Measurements from ENCODE around the gene TRIM68.

TRIM68 gene

DNA sequence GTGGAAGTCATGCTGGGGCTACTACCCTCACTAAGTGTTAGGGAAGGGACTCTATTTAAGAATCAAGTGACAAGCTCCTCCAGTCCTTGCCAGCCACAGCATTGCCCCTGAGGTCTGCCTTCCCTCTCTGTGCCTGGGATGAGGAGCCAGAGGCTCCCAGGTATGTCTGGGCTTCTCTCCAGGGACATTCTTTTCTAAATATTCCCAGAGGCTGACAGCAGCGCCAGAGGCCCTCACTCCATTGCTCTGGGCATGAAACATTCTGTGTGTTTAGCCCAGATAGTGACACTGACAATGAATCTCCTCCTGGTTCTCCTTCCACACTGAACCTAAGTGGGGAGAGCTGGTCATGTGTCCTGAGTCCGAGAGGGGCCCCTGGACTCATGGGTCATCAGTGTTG is 37.9 kb upstream of the TRIM68 start:
- TF ChIP-seq EZH2phosphoT487 (conservative IDR thresholded peaks at IDR 0.05; ENCODE audit: low read length), result no peak
- TF ChIP-seq CTCF (IDR thresholded peaks at IDR 0.05; ENCODE audit: insufficient read depth, low read length, poor library complexity, severe bottlenecking), result no peak
- Histone ChIP-seq H3K27me3 (ENCODE audit: low read length) (no peaks in the 10 kb centered on the region), H3F3A (ENCODE audit: insufficient read depth) (no peaks in the 10 kb centered on the region)

GRCh38 chr11:4644233-4644632 is 36.2 kb upstream of the TRIM68 start:
- H3K9ac ChIP-seq (ENCODE audit: low read length), result no peak overlapping the region
- H2AFZ ChIP-seq (ENCODE audit: low read depth, low read length, severe bottlenecking), result no peak overlapping the region
- no peak overlapping the region for H3K27ac ChIP-seq (ENCODE audit: low read depth, low read length)
- H3K79me2 ChIP-seq (ENCODE audit: insufficient read depth, low read length), result no peaks in the 10 kb centered on the region
- no peak overlapping the region for H3K4me3 ChIP-seq (ENCODE audit: insufficient read depth, low read length, poor library complexity, severe bottlenecking)
- no peaks in the 10 kb centered on the region for H4K20me1 ChIP-seq (ENCODE audit: low read depth, low read length)
- no peaks in the 10 kb centered on the region for H3K27me3 ChIP-seq (ENCODE audit: low read length)
- H3K36me3 ChIP-seq (ENCODE audit: low read length), result no peaks in the 10 kb centered on the region
- TF ChIP-seq CTCF (IDR thresholded peaks at IDR 0.05; ENCODE audit: insufficient read depth, low read length, poor library complexity, severe bottlenecking) (no peak), EZH2phosphoT487 (conservative IDR thresholded peaks at IDR 0.05; ENCODE audit: low read length) (no peak)
- no peaks in the 10 kb centered on the region for H3K9me3 ChIP-seq (ENCODE audit: insufficient read depth, low read length)
- no peak overlapping the region for H3K4me2 ChIP-seq (ENCODE audit: low read depth, low read length, poor library complexity, severe bottlenecking)
- no peaks in the 10 kb centered on the region for H3F3A ChIP-seq (ENCODE audit: insufficient read depth)
- H3K9me2 ChIP-seq (replicated peaks; ENCODE audit: insufficient read depth, low read length), result no peaks in the 10 kb centered on the region

More for the DNA sequence above, 37.9 kb upstream of the TRIM68 start:
- H3K9ac ChIP-seq (ENCODE audit: low read length), result no peak overlapping the region
- H2AFZ ChIP-seq (ENCODE audit: low read depth, low read length, severe bottlenecking), result no peak overlapping the region
- no peaks in the 10 kb centered on the region for H3K36me3 ChIP-seq (ENCODE audit: low read length)
- no peak overlapping the region for H3K4me3 ChIP-seq (ENCODE audit: insufficient read depth, low read length, poor library complexity, severe bottlenecking)
- no peaks in the 10 kb centered on the region for H3K9me2 ChIP-seq (replicated peaks; ENCODE audit: insufficient read depth, low read length)
- H3K9me3 ChIP-seq (ENCODE audit: insufficient read depth, low read length), result no peaks in the 10 kb centered on the region
- no peaks in the 10 kb centered on the region for H4K20me1 ChIP-seq (ENCODE audit: low read depth, low read length)
- no peak overlapping the region for H3K27ac ChIP-seq (ENCODE audit: low read depth, low read length)
- no peak overlapping the region for H3K4me2 ChIP-seq (ENCODE audit: low read depth, low read length, poor library complexity, severe bottlenecking)
- H3K79me2 ChIP-seq (ENCODE audit: insufficient read depth, low read length), result no peaks in the 10 kb centered on the region

DNA sequence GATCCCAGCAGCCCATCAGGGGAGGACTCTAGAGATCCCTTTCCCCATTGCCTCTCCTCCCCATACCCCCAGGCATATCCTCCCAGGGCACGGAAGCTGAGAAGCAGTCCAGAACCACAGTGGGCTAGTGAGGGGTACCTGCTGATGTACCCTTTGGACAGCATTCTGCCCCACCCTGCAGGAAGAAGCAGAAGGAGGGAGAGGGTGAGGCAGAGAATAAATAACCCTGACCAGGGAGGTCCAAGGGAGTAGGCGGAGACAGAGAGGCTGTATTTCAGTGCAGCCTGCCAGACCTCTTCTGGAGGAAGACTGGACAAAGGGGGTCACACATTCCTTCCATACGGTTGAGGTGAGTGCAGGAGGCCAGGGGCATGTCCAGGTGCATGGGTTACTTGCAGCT is 35.7 kb upstream of the TRIM68 start, which contains the start of gene OR51E1:
OR51E1 (plus strand) TSS at position 301 of the 400 bp plus-strand sequence. CDS start 8,545 bp downstream, outside the sequence.
- H3K27me3 ChIP-seq (ENCODE audit: low read length), result no peaks in the 10 kb centered on the region
- no peak within 1 kb of the TSS for H3K4me3 ChIP-seq (ENCODE audit: insufficient read depth, low read length, poor library complexity, severe bottlenecking)
- H3F3A ChIP-seq (ENCODE audit: insufficient read depth), result no peaks in the 10 kb centered on the region
- H2AFZ ChIP-seq (ENCODE audit: low read depth, low read length, severe bottlenecking), result no peak within 1 kb of the TSS
- H3K9me3 ChIP-seq (ENCODE audit: insufficient read depth, low read length), result no peaks in the 10 kb centered on the region
- no peaks in the 10 kb centered on the region for H3K36me3 ChIP-seq (ENCODE audit: low read length)
- H3K27ac ChIP-seq (ENCODE audit: low read depth, low read length), result no peak within 1 kb of the TSS
- H3K79me2 ChIP-seq (ENCODE audit: insufficient read depth, low read length), result no peaks in the 10 kb centered on the region
- H3K9me2 ChIP-seq (replicated peaks; ENCODE audit: insufficient read depth, low read length), result no peaks in the 10 kb centered on the region
- no peak within 1 kb of the TSS for H3K4me2 ChIP-seq (ENCODE audit: low read depth, low read length, poor library complexity, severe bottlenecking)
- H3K9ac ChIP-seq (ENCODE audit: low read length), result no peak within 1 kb of the TSS
- no peak for TF ChIP-seq EZH2phosphoT487 (conservative IDR thresholded peaks at IDR 0.05; ENCODE audit: low read length)
- no peak for TF ChIP-seq CTCF (IDR thresholded peaks at IDR 0.05; ENCODE audit: insufficient read depth, low read length, poor library complexity, severe bottlenecking)
- no peaks in the 10 kb centered on the region for H4K20me1 ChIP-seq (ENCODE audit: low read depth, low read length)
